LNCAP (cell line): ENCODE data around the gene ADARB2.

Experiments
- TF ChIP-seq, protein P1 (sequence below): fragments of 450-650 bp; IDR thresholded peaks from 2 replicates; pipeline ENCODE4 v1.5.1; 2017; ENCODE audit warnings: mild to moderate bottlenecking

Gene ADARB2

DNA sequence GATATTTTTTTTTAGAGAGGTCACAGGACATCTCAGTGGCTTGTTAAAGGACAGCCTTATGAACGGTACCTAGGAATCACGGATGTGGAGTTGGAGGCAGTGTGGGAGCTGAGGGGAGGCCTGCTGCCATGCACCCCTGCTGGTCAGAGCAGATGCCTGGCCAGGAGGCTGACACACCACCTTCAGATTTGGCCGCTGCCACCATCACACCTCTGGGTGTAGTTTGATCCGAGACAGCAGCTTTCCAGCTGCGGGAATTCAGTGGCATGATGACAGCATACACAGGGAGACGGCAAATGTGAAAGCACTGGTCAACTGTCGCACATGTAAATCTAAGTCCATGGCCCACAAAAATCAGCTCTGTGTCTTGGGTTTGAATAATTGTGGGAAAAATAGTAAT, 285.4 kb downstream of the ADARB2 start:
- TF ChIP-seq, protein P1, sequence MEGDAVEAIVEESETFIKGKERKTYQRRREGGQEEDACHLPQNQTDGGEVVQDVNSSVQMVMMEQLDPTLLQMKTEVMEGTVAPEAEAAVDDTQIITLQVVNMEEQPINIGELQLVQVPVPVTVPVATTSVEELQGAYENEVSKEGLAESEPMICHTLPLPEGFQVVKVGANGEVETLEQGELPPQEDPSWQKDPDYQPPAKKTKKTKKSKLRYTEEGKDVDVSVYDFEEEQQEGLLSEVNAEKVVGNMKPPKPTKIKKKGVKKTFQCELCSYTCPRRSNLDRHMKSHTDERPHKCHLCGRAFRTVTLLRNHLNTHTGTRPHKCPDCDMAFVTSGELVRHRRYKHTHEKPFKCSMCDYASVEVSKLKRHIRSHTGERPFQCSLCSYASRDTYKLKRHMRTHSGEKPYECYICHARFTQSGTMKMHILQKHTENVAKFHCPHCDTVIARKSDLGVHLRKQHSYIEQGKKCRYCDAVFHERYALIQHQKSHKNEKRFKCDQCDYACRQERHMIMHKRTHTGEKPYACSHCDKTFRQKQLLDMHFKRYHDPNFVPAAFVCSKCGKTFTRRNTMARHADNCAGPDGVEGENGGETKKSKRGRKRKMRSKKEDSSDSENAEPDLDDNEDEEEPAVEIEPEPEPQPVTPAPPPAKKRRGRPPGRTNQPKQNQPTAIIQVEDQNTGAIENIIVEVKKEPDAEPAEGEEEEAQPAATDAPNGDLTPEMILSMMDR = no peak

DNA sequence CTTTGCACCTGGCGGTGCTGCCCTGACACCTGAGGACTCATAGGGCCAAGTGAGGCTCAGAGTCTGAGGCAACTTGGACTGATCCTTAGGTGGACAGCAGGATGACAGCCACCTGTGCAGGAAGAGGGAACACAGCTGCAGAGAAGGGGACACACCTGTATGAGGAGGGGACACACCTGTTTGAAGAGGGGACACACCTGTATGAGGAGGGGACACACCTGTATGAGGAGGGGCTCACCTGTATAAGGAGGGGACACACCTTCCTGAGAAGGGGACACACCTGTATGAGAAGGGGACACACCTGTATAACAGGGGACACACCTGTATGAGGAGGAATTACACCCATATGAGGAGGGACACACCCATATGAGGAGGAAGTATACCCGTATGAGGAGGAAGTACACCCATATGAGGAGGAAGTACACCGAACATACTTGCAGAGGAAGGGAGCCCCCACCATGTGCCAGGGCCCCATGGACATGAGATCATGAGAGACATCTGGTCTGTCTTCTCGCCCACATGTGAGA, 285.9 kb downstream of the ADARB2 start:
- TF ChIP-seq, protein P1 = no peak

DNA sequence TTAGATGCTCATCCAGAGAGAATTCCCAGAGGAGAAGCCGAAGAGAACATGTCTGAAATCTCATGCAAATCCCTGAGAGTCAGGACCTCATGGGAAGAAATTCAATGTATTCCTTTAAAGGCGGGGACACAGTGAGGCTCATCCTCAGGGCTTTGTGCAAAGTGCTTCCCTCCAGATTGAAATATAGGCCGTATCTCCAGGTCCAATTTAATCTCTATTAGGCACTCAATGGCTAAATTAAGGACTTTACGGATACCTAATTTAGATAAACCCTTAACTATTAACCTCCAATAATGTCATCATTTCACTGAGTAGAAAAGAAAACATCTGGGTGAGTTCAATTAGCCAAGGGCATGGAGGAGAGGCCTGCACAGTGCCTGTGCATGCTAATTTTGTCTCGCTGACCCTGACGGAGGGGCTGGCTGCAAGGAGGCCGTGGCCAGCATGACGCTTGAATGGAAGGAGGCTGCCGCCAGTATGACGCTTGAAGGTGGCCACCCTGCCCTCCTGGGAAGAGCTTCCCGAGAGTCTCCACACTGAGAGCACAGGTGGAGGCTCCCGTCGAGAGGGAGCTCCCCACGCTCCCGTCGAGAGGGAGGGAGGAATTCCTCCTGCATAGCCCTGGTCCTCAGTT, 287.6 kb downstream of the ADARB2 start:
- TF ChIP-seq, protein P1 = no peak

DNA sequence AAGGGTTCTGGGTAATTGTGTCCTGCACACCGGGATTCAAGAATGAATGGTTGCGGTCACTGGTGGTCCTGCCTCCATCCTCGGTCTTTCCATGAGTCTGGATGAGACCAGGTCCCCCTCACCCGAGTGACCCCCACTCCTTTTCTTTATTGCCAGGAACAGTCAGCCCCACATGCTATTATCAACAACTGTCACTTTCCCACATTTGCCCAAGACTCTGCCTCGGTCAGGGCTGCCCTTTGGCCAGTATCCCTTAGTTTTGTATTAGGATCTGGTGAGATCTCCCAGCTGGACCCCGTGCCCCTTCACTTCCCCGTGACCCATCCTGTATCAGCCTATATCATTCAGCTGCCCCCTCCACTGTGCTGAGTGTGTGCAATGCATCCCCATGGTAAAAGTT, 288.3 kb downstream of the ADARB2 start:
- TF ChIP-seq, protein P1 = no peak

DNA sequence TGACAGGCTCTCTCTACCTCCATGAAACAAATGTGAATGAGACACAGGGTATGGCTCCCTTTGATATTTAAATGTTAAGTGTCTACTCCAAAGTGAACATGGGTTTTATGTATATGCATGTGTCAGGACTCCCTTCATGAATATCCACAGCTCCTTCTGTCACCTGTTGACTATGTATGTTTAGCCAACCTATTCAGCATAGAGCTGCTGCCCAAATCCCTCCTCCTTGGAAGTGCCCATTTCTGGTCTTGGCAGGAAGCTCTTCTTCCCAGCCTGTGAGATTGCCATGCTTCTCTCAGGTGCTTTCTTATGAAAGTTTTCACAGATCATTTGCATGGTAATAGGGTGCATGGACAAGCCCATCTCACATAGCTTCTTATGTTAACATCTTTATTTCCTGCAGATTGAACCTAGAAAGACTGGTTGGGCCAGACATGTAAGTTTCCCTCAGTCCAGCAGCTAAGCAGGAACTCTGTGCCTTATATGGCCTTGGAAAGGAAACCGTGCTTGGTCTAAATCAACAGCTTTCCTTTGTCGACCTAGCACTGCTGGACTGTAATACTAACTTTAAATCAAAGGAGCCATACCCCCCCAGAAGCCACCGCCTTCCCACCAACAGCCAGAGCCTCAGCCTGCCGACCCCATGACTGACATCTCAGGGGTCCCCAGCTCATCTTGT, 288.9 kb downstream of the ADARB2 start:
- TF ChIP-seq, protein P1 = no peak

DNA sequence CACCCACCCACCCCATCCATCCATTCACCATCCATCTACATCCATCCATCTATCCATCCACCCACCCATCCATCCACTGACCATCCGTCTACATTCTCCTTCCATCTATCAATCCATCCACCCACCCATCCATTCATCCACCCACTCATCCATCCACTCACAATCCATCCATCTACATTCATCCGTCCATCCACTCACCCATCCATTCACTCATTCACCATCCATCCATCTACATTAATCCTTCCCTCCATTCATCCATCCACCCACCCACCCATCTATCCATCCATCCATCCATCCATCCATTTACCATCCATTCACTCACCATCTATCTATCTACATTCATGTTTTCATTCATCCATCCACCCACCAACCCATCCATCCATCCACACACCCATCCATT, 292.5 kb downstream of the ADARB2 start:
- TF ChIP-seq, protein P1 = no peak

DNA sequence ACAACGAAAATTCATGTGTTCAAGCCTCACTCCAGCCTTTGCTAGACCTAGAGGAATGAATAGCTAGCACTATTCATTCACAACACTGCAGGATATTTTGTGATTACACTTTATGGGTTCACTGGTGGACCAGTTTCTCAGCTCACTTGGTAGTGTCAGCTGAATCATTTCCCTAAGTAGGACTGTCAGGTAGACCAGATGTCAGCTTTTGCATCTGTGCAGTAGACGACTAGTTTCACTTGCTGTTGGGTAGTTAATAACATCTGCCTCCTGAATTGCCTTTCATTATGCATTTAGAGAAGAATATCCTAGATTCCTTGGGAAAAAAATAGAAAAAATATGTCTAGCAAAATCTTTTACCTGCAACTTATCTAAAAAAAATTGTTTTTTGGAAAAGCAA, 296.4 kb downstream of the ADARB2 start:
- TF ChIP-seq, protein P1 = no peak
